ENCODE results near the gene ZIC4.

ZIC4 gene

DNA sequence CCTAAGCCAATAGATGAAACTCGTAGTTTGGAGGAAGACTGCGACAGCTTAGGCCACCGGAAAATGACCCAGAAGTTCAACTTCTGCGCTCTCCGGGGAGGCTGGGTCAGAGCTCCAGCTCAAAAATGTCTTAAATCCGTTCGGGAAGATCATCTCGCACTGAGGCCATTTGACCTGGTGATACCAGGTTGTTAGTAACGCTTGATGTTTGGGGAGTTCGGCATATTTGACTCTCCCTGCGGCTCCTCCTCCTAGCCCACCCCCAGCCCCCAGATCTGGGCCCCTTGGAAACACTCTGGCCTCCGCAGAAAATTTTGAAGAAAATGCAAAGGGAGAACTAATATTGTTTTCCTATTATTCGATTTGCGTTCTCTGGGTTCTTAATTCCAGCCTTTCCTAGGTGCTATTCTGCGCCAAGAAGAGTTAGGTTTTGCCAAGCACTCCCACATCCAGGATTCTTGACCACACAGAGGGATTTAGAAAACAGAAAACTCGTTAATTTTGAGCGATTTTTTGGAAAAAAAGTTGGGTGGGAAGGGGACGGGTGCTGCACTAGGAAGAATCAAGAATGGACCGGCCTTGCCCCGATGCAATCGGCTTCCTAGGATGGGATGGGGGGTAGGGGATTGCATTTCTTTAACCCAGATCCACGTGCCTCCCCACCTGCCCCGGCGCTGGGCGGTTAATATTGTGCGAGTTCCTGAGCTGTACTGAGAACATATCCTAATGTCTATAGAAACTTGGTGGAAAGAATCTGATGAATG is 50.0 kb downstream of the ZIC4 start:
- DNase-seq (ENCODE audit: low read depth in 3 of 3, low spot score in 1 of 3): no peak

DNA sequence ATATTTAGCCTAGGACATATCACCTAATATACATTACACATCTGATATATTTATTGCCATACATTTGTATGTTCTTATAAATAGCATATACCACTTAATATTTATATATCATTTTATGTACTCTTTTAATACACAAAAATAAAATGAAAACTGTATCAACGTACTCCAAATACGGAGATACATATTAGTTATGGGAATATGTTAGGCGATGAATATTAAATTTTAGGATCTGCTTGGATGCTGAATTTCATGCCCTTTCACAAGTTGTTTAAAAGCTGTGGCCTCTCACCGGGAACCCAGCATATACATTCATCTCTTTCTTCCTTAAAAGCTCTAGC is 50.6 kb downstream of the ZIC4 start:
- no peak for DNase-seq (ENCODE audit: low read depth in 3 of 3, low spot score in 1 of 3)

DNA sequence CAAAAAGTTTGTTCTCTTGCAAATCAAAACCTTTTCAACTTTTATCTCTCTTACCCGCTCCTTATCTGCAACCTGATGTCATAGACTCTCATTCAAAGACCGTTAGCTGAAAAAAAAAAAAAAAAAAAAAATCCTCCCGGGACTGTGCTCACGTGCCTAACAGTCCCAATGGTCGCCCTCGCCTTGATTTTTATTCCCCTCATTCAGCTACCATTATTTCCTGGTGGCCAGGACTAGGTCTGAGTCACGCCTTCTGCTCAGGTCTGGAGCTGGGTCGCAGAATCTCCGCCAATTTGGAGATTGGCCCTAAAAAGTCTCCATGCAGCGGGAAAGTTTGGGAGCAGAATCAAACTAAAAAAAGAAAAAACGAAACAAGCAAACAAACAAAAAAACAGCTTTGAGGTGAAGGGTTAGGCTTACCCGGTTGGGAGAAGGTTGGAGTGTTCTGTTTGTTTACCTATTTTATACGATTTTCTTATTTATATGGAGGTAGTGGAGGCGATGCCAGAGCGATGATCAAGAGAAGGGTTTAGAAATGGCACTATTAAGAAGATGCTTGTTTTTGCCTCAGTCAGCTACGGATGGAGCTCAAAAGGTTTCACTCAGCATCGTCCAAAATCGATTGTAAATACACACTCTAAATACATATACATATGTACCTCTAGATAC is 51.1 kb downstream of the ZIC4 start:
- DNase-seq (ENCODE audit: low read depth in 3 of 3, low spot score in 1 of 3): no peak

DNA sequence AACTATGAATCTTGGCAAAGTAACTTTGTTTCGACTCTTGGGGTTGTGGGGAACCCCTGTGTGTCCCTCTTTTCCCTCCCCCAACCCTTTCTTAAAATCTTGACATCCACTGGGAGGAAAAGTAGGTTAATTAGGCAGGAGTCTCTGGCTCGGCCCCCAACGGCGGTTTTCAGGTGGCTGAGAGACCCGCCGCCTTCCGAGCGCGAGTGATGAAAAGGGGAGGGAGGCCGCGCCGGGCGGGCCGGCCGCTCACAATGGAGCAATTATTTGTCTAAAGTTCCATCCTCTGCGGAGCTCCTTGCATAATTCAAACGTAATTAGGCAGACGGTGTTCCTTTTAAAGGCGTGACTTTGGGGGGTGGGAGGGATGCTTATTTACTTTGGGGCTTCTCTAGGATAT is 51.7 kb downstream of the ZIC4 start:
- DNase-seq (ENCODE audit: low read depth in 3 of 3, low spot score in 1 of 3): no peak

DNA sequence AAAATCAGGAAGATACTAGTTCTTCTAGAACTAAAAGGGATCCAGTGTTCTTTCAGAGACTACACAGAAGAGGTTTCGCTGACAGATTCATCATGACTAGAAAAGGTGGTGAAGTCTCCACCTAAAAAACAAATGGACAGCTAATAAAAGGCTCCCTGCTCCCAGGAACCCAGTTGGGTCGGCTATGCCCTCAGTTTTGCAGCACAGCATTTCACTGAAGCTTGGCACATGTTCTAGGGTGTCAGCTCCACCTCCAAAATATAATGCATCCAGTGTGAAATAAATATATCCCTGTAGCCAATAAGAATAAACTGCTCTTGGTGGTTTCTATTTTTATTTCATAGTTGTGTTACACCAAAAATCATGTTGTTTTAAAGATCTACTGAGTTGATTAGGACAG is 55.0 kb downstream of the ZIC4 start:
- no peak for DNase-seq (ENCODE audit: low read depth in 3 of 3, low spot score in 1 of 3)

DNA sequence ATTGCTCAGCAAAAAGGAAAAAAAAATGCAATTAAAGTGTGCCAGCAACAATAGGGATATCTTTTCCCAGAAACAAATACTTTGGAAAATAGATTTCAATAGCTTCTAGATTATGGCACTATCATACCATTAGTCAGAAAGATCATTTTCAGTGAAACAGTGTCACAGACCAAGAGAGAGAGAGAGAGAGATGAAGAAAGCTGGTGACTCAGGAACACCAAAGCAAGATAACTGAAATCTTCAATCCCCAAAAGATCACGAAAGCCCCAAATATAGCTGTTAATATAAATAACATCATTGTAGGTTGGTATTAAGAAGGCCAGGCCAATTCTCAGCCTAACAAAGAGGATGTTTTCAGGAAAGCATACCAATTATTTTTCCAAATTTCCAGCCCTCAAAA is 57.4 kb downstream of the ZIC4 start:
- no peak for DNase-seq (ENCODE audit: low read depth in 3 of 3, low spot score in 1 of 3)

DNA sequence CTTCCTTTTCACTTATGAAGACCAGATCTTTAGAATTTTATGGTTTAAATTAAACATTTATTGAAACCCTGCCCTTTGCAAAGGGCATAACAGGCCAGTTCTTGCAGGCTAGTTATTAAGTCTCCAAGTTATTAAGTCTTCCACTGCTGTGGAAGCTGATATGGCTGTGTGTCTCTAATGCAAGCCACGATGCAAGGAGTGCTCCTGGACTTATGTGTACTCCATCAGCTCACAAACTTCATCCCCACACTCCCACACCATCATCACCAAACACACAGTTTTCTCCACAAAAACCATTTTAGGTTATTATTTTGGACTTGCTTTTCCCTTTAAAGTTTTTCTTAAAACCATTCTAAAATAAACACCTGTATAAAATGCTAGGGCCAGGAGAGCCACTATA is 62.4 kb downstream of the ZIC4 start:
- no peak for DNase-seq (ENCODE audit: low read depth in 3 of 3, low spot score in 1 of 3)

DNA sequence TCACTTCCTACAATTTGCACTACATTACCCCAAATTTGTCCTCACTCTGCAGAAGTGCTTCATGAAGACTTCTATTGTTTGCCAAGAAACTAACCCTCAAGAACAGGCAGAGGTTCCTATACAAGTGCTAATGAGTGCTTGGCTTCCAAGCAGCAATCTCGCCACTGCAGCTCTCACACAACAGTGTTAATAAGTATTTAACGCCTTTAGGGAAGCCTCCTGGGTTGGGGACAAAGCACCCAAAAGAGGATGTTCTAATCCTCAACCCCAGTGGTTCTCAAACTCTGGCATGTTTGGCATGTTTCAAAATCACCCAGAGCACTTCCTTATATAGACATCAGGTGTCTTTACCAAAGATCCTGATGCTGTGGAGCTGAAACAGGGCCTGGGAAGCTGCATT is 64.6 kb downstream of the ZIC4 start:
- DNase-seq (ENCODE audit: low read depth in 3 of 3, low spot score in 1 of 3): no peak

DNA sequence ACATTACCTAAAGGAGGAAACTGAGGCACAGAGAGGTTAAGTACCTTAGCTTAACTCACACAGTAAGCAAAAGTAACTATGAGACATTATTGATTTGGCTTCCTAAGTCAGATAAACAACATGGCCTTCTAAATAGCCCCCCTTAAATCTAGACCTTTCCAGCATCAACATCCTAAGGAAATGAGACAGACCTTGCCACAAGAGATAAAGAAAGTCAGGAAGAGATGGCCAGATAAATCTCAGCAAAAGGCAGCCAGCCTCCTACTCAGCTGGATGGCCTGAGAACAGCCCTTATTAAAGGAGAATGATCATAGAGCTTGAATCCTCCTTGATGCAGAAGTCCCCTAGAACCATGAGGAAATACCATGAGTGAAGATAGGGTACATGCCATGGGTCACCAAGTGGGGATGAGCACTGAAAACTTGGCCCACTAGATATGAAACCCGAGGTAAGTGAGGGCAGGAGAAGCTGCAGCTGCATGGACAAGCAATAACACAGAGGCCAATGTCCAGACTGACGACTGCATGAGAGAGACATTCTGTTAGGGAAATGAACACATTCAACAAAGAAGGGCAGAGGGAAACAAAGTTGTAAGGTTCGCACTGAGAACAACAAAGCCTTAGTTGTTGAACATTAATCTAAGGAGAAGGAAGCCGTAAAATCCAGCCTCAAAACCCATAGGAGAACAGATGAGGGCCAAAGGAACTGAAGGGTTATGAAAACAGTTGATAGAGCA is 69.6 kb downstream of the ZIC4 start:
- no peak for DNase-seq (ENCODE audit: low read depth in 3 of 3, low spot score in 1 of 3)

All from stimulated activated CD4-positive, alpha-beta T cell treated with anti-CD3 and anti-CD28 coated beads, TNF-alpha, amount 100 ng/mL, for 1 hour (primary cell).